ENCODE data around the gene CACNA1A.

Gene CACNA1A

DNA sequence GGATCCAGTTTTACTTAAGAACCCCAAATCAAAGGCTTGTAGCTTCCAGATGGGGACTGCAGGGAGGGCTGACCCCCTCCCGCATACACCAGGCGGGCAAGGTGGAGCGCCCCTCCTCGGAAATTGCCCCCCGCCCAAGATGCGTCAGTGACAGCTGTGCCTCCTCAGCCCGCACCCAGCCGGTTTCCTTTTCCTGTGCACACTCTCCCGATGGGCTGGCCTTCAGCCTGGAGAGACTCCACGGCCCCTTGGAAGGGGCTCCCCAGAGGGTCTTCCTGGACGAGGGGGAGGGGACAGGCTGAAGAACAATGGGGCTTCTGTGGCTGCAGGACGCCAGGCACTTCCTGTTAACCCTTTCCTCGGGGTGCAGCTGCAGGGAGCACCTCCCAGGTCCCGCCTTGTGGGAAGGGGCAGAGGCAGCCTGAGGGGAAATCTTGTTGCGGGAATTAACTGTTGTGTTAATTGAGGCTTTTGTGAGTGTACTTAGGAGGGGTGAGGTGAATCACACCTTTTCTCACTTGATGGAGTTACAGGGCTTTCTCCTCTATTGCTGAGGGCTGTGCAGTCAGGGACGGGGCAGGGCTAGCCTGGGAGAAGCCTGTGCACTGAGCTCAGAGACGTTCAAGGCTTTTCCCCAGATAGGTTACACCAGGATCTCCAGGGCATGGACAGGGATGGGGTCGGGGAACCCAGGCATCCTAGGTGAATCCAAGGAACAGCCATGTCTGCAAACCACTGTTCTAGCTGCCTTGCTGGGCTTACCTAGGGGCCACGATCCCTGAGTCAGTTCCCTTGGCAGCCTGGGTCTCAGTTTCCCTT lies 341.7 kb downstream of the CACNA1A start:
- ATAC-seq (replicated peaks) (no peak), DNase-seq (no peak)
- peak overlapping the region; percentile 74 for H3K27ac Mint-ChIP-seq
- H3K27me3 Mint-ChIP-seq, result no peaks in the 10 kb centered on the region
- peak overlapping the region; percentile 67 to 85 for H3K4me3 Mint-ChIP-seq
- H3K9me3 Mint-ChIP-seq, result no peaks in the 10 kb centered on the region
- H3K4me1 Mint-ChIP-seq, result peaks cover 42 to 89% of the 10 kb centered on the region in 2 donors
- peaks cover 2 to 3% of the 10 kb centered on the region in 2 donors for H3K36me3 Mint-ChIP-seq

DNA sequence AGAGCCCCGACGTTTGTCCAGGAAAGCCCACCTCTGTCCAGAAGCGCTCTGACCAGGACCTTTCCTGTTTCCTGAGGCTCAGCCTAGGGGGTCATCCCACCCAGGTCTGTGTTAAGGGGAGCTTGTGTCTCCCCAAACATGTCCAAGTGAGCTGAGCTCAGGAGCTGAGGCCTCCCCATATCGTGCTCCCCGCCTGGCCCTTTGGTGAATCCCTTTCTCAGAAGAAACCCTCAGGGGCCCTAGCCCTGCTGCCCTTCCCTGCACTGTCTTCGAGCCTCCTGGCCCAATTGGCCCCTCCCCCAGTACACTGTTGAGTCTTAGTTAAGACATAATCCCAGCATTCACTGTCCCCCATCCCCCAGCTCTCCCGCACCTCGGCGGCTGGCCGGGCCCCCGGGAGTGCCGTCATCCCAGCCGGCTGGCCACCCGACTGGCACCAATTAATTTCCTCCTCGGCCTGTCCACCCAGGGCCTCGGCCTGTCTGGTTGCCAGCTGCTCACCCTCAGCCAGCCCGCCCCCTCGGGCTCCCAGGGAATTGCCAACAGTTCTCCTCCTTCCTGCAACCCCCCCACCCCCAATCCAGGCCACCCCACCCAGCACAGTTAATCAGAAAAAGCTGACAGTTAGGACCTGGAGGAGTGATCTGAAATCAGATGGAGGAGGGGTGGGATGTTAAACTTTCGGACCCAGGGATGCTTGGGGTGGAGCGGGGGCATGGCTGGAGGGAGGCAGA lies 342.5 kb downstream of the CACNA1A start:
- no peaks in the 10 kb centered on the region for H3K9me3 Mint-ChIP-seq
- H3K27ac Mint-ChIP-seq, result peak overlapping the region; percentile 78
- H3K36me3 Mint-ChIP-seq, result peaks cover 2 to 3% of the 10 kb centered on the region in 2 donors
- H3K4me1 Mint-ChIP-seq, result peaks cover 37 to 81% of the 10 kb centered on the region in 2 donors
- DNase-seq, result peak; percentile 47
- H3K4me3 Mint-ChIP-seq, result peak overlapping the region; percentile 67 to 85
- peak; percentile 33 to 34 for ATAC-seq (replicated peaks)
- H3K27me3 Mint-ChIP-seq, result no peaks in the 10 kb centered on the region

DNA sequence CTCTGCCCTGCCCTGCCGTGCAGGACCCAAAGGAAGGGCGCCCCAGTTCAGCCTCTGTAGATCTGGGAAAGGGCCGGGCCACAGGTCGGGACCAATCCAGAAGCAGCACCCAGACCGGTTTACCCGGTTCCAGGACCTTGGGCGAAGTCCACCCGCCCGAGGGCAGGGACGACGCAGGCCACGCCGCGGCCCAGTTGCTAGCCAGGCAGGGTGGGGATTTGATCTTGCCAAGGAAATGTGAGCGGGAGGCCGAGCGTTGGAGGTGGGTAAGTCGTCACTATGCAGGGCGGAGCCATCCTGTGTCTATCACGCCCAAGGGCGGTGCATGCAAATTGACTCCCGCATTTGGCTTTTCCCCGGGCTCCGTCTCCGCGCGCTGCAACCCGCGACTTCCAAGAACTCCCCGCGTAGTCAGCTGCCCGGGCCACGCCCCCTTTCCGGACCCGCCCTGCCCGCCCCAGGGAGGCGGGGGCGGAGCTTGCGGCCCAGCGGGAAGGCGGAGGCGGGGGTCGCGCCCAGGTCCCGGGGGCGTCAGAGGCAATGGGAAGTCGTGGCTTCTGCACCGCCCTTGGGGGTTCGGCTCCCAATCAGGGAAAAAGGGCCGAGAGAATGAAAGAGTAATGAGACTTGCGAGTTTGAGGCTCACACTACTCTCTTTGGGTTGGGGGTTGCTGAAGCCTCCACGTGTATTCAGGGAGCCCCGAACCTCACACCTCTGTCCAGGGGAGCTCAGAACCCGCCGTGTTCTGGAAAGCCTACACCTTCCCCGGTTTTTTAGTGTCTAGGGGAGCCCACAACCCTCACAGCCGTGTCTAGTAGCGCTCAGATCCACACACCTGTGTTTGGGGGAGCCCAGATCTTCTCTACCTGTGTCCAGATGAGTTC lies 343.3 kb downstream of the CACNA1A start:
- Mint-ChIP-seq H3K4me1 (peaks cover 41 to 81% of the 10 kb centered on the region in 2 donors), H3K4me3 (peak overlapping the region; percentile 82 to 85), H3K27me3 (no peaks in the 10 kb centered on the region), H3K36me3 (peaks cover 2 to 3% of the 10 kb centered on the region in 2 donors), H3K9me3 (no peaks in the 10 kb centered on the region), H3K27ac (peak overlapping the region; percentile 87)
- DNase-seq, result peak; percentile 78
- peak; percentile 60 to 65 for ATAC-seq (replicated peaks)

DNA sequence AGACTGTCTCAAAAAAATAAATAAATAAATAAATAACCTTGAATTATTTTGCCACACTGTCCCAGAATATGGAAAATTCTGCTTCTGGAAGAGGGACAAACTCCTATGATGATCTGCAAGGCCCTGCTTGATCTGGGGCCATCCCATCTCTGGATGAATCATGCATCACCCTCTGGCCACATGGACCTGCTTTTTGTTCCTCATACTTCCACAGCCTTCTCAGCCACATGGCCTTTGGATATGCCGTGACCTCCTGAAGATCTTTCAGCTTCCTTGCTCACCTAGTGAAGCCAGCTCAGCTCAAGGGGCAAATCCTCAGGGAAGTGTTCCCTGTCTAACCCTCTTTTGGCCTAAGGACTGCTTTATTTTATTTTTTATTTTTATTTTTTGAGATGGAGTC lies 345.7 kb downstream of the CACNA1A start:
- Mint-ChIP-seq H3K36me3 (peaks cover 0 to 2% of the 10 kb centered on the region in 2 donors), H3K27ac (no peak overlapping the region), H3K4me1 (peaks cover 49 to 82% of the 10 kb centered on the region in 2 donors), H3K9me3 (no peaks in the 10 kb centered on the region), H3K27me3 (no peaks in the 10 kb centered on the region), H3K4me3 (no peak overlapping the region)
- DNase-seq, result no peak
- ATAC-seq (replicated peaks), result no peak

DNA sequence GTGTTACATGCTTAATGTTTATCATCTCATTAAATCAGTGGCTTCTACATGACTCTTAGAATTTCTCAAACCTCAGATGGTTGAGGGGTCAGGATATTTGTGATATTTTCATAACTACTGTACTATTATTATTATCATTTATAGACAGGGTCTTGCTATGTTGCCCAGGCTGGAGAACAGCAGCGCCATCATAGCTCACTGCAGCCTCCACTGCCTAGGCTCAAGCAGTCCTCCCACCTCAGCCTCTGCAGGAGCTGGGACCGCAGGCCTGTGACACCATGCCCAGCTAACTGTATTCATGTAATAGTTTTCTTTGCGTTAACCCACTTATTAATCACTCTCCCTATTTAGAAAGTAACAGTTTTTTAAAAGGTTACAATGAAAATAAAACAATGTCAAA lies 346.6 kb downstream of the CACNA1A start:
- Mint-ChIP-seq H3K27ac (peak overlapping the region; percentile 82), H3K9me3 (no peaks in the 10 kb centered on the region), H3K4me1 (peaks cover 48 to 80% of the 10 kb centered on the region in 2 donors), H3K36me3 (peaks cover 7 to 9% of the 10 kb centered on the region in 2 donors), H3K4me3 (no peak overlapping the region), H3K27me3 (no peaks in the 10 kb centered on the region)
- no peak for ATAC-seq (replicated peaks)
- DNase-seq, result no peak
